ENCODE measurements around the gene ASCC1.
"Not testable (repeated sequence)": the region's sequence is repeated elsewhere in the genome, so short reads cannot be mapped to it uniquely, and the experiment has no call there.

The ASCC1 gene

DNA sequence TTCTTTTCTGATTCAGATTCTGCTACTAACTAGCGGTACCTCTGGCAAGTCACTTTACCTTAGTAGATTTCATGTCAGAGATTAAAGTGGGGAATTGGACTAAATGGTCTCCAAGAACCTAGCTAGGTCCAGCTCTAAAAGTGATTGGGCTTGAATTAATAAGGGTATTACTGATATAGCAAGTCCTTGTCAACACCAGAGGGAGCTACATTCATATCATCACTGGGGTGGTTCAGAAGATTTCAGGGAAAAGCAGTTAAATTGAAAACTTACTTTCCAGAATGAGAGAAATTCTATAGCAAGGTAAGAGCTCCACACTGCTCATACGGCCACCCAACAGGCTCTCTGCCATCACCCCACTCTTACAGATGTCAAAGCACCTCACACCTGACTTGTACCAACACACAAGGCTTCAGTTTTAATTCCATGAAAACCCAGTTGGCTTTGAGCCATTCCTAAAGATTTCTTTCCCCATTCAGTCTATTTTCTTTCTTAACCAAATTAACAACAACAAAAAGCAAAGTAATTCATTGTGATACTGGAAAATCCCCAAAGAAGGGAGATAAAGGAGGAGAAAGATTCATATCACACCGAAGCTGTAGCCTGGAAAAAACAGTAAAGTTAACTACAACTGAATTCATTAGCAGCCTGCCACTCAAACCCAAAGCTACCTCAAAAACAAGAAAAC is 89.7 kb downstream of the ASCC1 start:
- DNase-seq (ENCODE audit: low read depth in 3 of 3) = no peak

DNA sequence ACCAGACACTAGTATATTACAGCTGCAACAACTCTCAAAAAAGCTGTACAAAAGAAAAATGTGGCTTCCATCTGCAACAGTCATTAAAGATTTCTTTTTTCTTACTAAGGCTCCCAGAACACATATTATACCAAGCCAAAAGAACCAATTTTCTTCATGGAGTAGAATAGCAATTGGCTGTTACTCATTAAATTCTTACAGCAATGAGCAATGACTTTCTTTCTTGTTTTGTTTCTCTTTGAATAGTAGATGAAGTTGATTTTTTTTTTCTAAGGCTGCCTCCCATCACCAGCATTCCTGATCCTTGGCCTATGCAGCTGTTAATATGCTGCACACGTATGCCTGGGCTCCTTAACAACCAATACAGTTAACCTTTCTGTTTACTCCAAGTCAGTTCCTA is 91.1 kb downstream of the ASCC1 start:
- no peak for DNase-seq (ENCODE audit: low read depth in 3 of 3)

DNA sequence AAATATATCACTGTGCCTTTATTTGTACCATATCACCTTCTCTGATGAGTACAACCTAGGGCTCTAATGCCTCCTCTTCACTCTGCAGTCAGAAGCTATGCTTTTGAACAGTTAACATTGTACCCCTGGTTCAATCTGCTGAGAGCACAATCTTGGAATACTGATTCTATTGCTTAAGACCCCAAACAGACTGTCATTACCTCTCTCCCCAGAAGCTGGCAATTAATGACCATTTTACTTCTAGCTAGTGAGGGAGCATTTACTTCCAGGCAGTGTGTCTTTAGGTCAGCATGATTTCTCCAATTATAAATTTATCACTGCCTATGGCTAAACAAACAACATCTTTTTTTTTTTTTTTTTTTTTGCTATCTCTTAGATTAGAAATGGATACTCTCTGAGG is 91.7 kb downstream of the ASCC1 start:
- DNase-seq (ENCODE audit: low read depth in 3 of 3) = no peak

DNA sequence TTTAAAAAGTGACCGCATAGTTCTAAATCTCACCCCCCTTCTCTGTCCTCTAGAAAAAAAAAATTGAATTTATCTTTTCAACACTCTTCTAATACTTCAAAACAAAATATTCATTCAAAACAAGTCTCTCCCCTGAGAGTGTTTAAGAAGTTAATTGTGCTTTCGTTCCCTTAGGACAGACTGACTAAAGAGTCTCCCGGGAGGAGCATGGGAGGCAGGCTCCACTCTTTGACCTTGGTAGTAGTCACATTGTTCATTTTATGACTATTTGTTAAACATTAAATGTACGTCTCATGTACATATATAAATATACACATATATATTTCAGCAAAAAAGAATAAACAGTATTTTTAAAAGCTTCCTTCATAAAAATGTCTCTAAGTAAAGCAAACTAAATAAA is 92.5 kb downstream of the ASCC1 start:
- no peak for DNase-seq (ENCODE audit: low read depth in 3 of 3)

- DNase-seq (ENCODE audit: low read depth in 3 of 3) = no peak
Measured at GRCh38 chr10:72122221-72122620, 93.9 kb downstream of the ASCC1 start.

- DNase-seq (ENCODE audit: low read depth in 3 of 3) = no peak
Measured at GRCh38 chr10:72121389-72121788, 94.7 kb downstream of the ASCC1 start.

GRCh38 chr10:72116372-72116771 is 99.7 kb downstream of the ASCC1 start:
- DNase-seq (ENCODE audit: low read depth in 3 of 3) = no peak

DNA sequence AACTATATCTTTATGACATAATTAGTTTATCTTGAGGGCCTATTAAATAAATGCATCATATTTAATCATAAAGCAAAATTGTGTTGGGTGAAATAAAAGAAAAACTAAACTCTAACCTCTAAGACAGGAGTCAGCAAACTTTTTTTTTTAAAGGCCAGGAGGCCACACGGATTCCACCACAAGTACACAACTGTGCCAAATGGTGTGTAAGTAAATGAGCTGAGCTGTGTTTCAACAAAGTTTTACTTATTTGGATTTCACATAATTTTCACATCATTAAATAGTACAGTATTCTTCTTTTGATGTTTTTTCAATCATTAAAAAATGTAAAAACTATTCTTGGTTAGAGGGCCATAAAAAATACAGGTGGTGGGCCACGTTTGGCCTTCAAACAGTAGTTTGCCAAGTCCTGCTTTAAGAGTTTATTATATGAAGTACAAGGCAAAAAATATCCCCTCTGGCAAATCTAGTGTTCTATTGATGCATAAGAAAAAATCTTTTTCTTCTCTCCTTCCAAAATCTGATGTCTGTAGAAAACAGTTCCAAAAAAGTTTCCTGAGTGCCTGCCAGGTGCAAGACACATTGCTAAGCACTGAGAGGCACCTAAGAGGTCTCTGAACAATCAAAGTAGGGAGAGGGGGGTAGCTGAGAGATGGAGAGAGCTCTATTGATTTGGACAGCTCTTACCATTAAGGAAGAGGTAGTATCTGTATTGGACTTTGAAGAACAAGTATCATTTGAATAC is 101.2 kb downstream of the ASCC1 start:
- DNase-seq (ENCODE audit: low read depth in 3 of 3) = no peak

GRCh38 chr10:72110673-72111401 is 105.2 kb downstream of the ASCC1 start:
- DNase-seq (ENCODE audit: low read depth in 3 of 3) = no peak

DNA sequence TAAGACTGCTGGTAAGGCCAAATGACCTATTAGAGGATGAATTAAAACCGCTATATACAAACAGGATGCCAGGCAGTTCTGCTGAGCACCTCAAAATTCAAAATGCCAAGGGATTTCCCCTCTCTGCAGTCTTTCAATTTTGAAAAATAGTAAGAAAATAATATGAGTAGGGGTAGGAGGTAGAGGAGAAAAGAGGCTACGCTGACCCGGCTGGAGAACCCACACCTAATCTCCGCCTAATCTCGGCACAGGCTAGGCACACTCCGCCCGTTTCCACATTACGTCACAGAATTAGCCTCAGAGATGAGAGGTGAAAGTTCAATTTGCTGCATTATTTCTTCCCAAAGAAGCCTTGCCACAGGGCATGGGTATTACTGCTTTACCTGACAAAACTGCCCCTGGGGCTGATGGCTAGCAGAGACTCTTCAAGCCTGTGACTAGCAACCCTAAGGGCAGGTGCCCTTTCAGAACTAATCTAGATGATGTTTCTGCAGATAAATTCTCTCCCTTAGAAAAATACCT is 106.4 kb downstream of the ASCC1 start:
- no peak for DNase-seq (ENCODE audit: low read depth in 3 of 3)

DNA sequence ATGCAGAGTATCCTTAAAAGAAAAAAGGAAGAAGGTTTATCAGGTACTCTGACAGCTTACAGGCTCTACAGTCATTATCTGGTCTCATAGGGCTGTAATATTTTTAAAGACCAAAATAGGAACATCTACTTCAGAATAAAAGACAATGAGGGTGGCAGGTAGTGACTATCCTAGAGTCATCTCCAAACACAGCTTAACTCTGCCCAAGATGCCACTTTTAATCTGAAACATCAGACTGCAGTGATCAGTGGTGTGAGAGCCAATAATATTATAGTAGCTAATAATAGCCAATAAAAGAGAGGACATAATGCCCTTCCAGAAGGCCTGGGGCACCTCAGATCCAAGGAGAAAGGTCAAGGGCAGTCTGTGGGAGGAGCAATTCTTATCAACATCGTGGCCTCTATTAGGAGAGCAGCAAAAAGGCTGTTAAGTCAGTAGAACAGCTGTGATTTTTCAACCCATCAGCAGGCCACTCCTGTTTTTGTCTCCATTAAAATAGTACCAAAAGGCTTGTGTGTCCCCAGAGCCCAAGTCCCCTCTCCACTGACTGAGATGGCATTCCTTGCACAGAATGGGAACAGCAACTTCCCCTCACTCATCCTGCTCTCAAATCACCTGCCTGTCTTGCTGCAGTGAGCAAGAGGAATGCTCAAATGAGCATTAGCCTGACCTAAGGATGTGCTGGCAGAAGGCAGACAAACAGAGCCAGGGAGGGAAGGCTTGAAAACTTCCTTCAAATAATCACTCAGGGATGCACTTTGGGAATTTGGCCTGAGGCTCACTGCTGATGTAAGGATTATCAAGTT is 107.0 kb downstream of the ASCC1 start:
- DNase-seq (ENCODE audit: low read depth in 3 of 3) = no peak

DNA sequence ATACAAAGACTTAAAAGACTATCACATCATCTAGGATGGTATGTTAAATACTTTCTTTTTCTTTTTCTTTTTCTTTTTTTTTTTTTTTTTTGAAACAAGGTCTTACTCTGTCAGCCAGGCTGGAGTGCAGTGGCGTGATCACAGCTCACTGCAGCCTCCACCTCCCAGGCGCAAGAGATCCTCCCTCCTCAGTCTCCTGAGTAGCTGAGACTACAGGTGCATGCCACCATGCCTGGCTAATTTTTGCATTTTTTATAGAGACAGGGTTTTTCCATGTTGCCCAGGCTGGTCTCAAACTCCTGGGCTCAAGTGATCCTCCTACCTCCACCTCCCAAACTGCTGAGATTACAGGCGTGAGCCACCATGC is 108.1 kb downstream of the ASCC1 start:
- not testable (repeated sequence) for DNase-seq (ENCODE audit: low read depth in 3 of 3)

DNA sequence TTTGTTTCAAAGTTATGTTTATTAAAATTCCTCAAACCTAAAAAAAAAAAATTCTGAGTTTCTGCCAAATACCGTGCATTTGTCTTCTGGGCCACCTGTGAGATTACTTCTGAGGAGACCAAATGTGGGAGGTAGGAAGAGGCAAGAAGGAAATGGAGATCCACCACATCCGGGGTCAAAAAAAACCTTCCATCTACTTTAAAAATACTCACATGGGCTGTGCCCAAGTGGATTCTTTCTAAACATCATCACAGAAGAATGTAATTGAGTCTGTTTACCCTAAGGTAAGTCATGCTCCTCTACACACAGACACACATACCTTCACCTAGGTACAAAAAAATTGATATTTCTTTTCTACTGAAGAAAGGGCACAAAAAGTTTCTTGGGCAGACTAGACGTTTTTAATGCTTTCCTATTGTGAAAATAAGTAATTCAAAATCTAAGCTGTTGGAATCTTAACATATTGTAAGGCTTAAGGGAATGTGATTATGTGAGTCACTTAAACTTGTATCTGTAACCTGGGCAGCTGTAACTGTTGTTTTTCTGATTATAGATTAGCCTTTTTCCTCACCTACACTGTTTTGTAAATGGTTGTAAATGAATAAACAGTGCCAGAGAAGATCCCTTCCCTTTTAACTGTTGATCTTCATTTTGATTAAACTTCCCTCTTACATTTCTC is 108.6 kb downstream of the ASCC1 start:
- DNase-seq (ENCODE audit: low read depth in 3 of 3) = no peak

DNA sequence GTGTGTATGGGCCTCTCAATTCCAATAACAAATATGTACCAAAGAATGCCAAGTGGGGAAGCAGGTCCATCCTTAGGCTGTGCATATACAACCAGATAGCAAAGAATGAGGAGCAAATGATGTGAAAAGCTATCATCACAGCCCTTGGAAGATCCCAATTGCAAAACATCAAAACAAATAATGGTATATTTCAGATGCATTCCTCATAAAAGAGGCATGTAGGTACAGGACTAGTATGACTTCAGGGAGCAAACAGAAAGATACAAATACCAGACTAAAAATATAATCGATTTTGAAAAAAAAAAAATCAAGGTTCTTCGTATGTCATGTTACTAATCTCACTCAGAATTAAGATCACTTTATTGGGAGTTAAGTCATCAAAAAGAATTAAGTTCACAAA is 109.2 kb downstream of the ASCC1 start:
- no peak for DNase-seq (ENCODE audit: low read depth in 3 of 3)

DNA sequence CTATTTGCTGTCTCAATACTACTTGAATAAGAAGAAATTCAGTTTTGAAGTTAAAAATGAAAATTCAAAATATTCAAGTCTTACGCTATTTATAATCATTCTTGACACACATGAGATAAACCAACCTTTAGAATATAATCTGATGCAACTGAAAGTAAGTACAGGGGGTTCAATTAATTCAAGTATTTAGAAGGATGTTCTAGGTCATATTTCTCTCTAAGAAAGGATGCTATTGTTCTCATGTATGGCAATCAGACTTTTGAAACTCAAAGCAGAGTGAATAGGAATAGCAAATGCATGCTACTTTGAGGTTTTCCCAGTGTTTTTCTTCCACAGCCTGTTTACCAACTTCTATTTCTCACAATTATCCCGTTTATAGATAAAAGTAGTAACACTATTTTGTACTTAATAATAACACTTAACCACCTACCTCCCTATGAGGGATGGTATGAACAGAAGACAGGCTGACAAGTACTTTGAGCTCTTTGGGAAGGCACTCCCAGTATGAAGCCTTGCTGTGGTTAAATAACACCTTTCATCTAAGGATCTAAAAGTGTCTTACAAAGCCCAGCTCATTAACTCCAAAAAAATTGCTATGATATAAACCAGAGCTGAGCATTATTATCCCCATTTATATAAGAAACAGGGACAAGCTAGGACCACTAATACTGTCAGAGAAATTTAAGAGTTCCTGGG is 109.8 kb downstream of the ASCC1 start:
- no peak for DNase-seq (ENCODE audit: low read depth in 3 of 3)

DNA sequence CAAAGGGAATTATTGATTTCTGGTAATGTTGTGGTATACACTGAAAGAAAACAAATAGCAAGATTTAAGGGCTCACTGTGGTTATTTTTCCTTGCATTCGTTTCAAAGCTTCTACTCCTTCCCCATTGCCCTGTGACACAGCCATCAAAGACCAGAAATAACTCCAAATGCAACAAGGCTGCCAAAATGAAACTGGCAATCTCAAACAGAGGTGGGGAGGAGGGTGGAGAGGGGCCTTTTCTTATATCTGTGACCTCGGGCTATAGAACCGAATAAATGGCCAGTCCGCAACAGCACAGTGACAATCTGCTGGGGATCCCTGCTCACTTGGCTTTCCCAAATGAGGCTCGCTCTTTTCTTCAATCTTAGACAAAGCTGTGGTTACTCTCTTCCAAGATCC is 110.4 kb downstream of the ASCC1 start:
- no peak for DNase-seq (ENCODE audit: low read depth in 3 of 3)

DNA sequence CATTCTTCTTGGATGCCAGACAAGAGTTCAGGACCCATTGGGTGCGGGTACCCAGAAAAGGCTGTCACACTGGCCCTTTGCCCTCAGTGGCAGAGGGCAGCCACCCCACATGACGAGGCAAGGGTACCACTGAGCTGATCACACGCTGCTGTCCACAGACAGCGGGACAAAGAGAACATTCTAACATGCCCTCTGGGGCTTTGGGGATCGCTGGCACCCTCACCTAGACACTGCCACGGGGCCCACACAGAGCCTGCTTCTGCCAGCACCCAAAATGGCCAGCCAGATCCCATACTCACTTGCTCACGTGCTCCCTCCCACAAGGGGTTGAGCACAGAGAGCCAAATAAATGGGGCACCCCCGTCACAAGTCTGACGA is 111.0 kb downstream of the ASCC1 start:
- no peak for DNase-seq (ENCODE audit: low read depth in 3 of 3)

- DNase-seq (ENCODE audit: low read depth in 3 of 3) = no peak
Measured at GRCh38 chr10:72104472-72105097, 111.5 kb downstream of the ASCC1 start.

DNA sequence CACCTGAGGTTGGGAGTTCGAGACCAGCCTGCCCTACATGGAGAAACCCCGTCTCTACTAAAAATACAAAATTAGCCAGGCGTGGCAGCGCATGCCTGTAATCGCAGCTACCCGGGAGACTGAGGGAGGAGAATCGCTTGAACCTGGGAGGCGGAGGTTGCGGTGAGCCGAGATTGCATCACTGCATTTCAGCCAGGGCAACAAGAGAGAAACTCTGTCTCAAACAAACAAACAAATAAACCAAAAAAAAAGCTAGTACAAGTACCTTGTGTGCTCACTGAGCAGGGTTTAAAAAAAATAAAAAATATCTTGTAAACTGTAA is 116.5 kb downstream of the ASCC1 start:
- no peak for DNase-seq (ENCODE audit: low read depth in 3 of 3)

GRCh38 chr10:72098836-72099599 is 117.1 kb downstream of the ASCC1 start:
- DNase-seq (ENCODE audit: low read depth in 3 of 3) = no peak

Data from stimulated activated CD4-positive, alpha-beta T cell treated with anti-CD3 and anti-CD28 coated beads, TNF-alpha, amount 100 ng/mL, for 48 hours (primary cell).